Endothelial cell of umbilical vein (primary cell): ENCODE measurements around the gene REC8. TPM values are rescaled to one million over a fixed set of nuclear protein-coding genes. Genes with fewer than 3 reads are reported as not detected.

Experiments used
- BruUV-seq: library from RNA; stranded (reverse); fragments of 400-500 nt; replicated peaks from 2 replicates; lab custom pipeline; 2021; lab: Mats Ljungman, UMichigan
- CTCF ChIA-PET: fragments of 300-600, 350-600 bp; sonication (Branson Sonifier 250); formaldehyde crosslinking; loops from one replicate; lab custom pipeline; 2021; ENCODE audit warnings: antibody characterized with exemption, inconsistent platforms; lab: Charles Lee
- POLR2A ChIA-PET: fragments of 300-600, 350-600 bp; sonication (Branson Sonifier 250); formaldehyde crosslinking; loops from one replicate; lab custom pipeline; 2021; ENCODE audit warnings: antibody characterized with exemption, inconsistent platforms; lab: Charles Lee
- DNase-seq: peaks from one replicate; pipeline ENCODE4 v3.0.0-alpha.2; 2011; ENCODE audit warnings: low read depth, low spot score
- FAIRE-seq: peaks from 2 replicates; lab custom pipeline; 2011; peaks lifted over from hg19 to GRCh38; lab: Jason Lieb, UNC
- H2AFZ ChIP-seq: 2 replicates; pipeline ENCODE4 v1.6.0; 2012; ENCODE audit warnings: low read depth, low read length, control low read depth, inconsistent platforms
- H3K27ac ChIP-seq: 2 replicates; pipeline ENCODE4 v1.5.1; 2011; ENCODE audit warnings: low read depth, mild to moderate bottlenecking, control low read depth, low read length, moderate library complexity; ENCODE audit not compliant: insufficient read depth
- H3K27me3 ChIP-seq, 2 experiments: 2 replicates each; pipeline versions ENCODE4 v1.6.0 to v1.6.1; 2011; ENCODE audit warnings: low read length in 2 of 2, mixed read lengths in 1 of 2; ENCODE audit not compliant: control insufficient read depth in 2 of 2, insufficient read depth in 2 of 2
- H3K36me3 ChIP-seq, 2 experiments: 2 replicates in 1 of 2; 3 replicates in 1 of 2; pipeline ENCODE4 v1.5.1; 2011; ENCODE audit warnings: low read length in 2 of 2, mild to moderate bottlenecking in 1 of 2, moderate library complexity in 1 of 2; ENCODE audit not compliant: control insufficient read depth in 2 of 2, insufficient read depth in 2 of 2; ENCODE audit errors: extremely low read depth in 1 of 2
- H3K4me1 ChIP-seq: 3 replicates; pipeline ENCODE4 v1.5.1; 2011; ENCODE audit warnings: mild to moderate bottlenecking, low read length; ENCODE audit not compliant: control insufficient read depth, insufficient read depth; ENCODE audit errors: extremely low read depth
- H3K4me2 ChIP-seq: 2 replicates; pipeline ENCODE4 v1.6.1; 2011; ENCODE audit warnings: low read length, control low read depth, mixed read lengths; ENCODE audit not compliant: insufficient read depth
- H3K4me3 ChIP-seq, 3 experiments: fragments of 200-600 bp in 1 of 3; sonication (generic), shearing (Covaris generic) in 1 of 3; replicated peaks in 1 of 3; 2 replicates each; pipeline ENCODE4 v1.5.1; 2011 to 2016; ENCODE audit warnings: control low read depth in 3 of 3, low read length in 3 of 3, mild to moderate bottlenecking in 2 of 3, inconsistent platforms in 1 of 3, low read depth in 1 of 3, moderate library complexity in 1 of 3; ENCODE audit not compliant: insufficient read depth in 1 of 3
- H3K79me2 ChIP-seq: 2 replicates; pipeline ENCODE4 v1.6.0; 2012; ENCODE audit warnings: low read length, inconsistent platforms; ENCODE audit not compliant: control insufficient read depth, insufficient read depth
- H3K9ac ChIP-seq: replicated peaks from 2 replicates; pipeline ENCODE3; 2011; ENCODE audit warnings: low read length, control low read depth; ENCODE audit not compliant: insufficient read depth; ENCODE audit errors: extremely low read depth
- H3K9me1 ChIP-seq: replicated peaks from 3 replicates; pipeline ENCODE4 v1.6.0; 2011; ENCODE audit warnings: mild to moderate bottlenecking, low read length; ENCODE audit not compliant: control insufficient read depth, insufficient read depth; ENCODE audit errors: extremely low read depth
- H3K9me3 ChIP-seq: replicated peaks from 2 replicates; pipeline ENCODE4 v1.5.1; 2012; ENCODE audit warnings: low read length, inconsistent platforms; ENCODE audit not compliant: control insufficient read depth, insufficient read depth
- H4K20me1 ChIP-seq: replicated peaks from 2 replicates; pipeline ENCODE3; 2011; ENCODE audit warnings: mild to moderate bottlenecking, low read length; ENCODE audit not compliant: control insufficient read depth, insufficient read depth; ENCODE audit errors: extremely low read depth
- FOS ChIP-seq: IDR thresholded peaks from 2 replicates; pipeline ENCODE4 v1.6.1; 2011; ENCODE audit warnings: mild to moderate bottlenecking, low read length, moderate library complexity, borderline replicate concordance; ENCODE audit not compliant: insufficient read depth
- GATA2 ChIP-seq: IDR thresholded peaks from 2 replicates; pipeline ENCODE4 v1.7.0; 2011; ENCODE audit warnings: low read depth, mild to moderate bottlenecking, moderate library complexity, mixed read lengths, low read length; ENCODE audit not compliant: insufficient read length, insufficient read depth
- JUN ChIP-seq: IDR thresholded peaks from 2 replicates; pipeline ENCODE4 v1.6.1; 2011; ENCODE audit warnings: borderline replicate concordance, low read depth; ENCODE audit not compliant: insufficient read length, insufficient read depth
- MAX ChIP-seq: IDR thresholded peaks from 2 replicates; pipeline ENCODE4 v1.6.1; 2011; ENCODE audit not compliant: insufficient read depth, insufficient read length
- MYC ChIP-seq: IDR thresholded peaks from one replicate; pipeline ENCODE4 v1.6.1; 2011; ENCODE audit warnings: mild to moderate bottlenecking, low read depth, low read length
- POLR2A ChIP-seq: IDR thresholded peaks from 2 replicates; pipeline ENCODE4 v1.6.1; 2012; ENCODE audit warnings: low read depth, mild to moderate bottlenecking, control low read depth, low read length
- POLR2AphosphoS5 ChIP-seq: IDR thresholded peaks from 2 replicates; pipeline ENCODE4 v1.6.1; 2012; ENCODE audit warnings: low read depth, mild to moderate bottlenecking, control low read depth, low read length, moderate library complexity; ENCODE audit not compliant: insufficient read depth
- dilution Hi-C: fragments of 300-500 bp; cut with MboI; formaldehyde crosslinking; loops from one replicate; pipeline ENCODE4 v1.15.0; 2019; ENCODE audit warnings: low sequenced_read_pairs; ENCODE audit not compliant: extremely low pct_ligation_motif_present
- intact Hi-C: fragments of 100-400 bp; cut with micrococcal nuclease; formaldehyde crosslinking; loops from one replicate; pipeline ENCODE4 v1.10.0; 2022
- polyA plus RNA-seq, 4 experiments: library from polyadenylated mRNA; depleted of rRNA in 3 of 4; stranded (reverse) in 3 of 4; unstranded in 1 of 4; fragments of >200 nt; gene quantifications; 2 replicates each; pipeline versions ENCODE4 v1.2.1 to v1.2.3, GENCODE V29; 2011 to 2012; ENCODE audit warnings: missing spikeins in 1 of 4
- total RNA-seq: library from RNA; stranded (reverse); gene quantifications from 2 replicates; pipeline ENCODE4 v1.2.3, GENCODE V29; 2021

REC8 gene
- total and polyA plus RNA-seq, 2 donors (not counting 3 experiments of a cell fraction or from before 2014, with no cell fraction given) = 12.5 to 33.6 TPM

GRCh38 chr14:24135834-24136683, 35.8 kb upstream of the REC8 start, which contains the start of gene PSME1:
Gene PSME1, plus strand, starts transcription at chr14:24136194. Its CDS starts 69 bp downstream, at chr14:24136263.
- BruUV-seq = no TSS peak
- intact Hi-C loops = loop anchor here (1.0 kb wide), 3 partner anchors 11 to 41 kb away; partner anchors contain the start of genes DCAF11, NRL and RNF31
- Histone ChIP-seq H3K27me3 (no peaks in the 10 kb centered on the region), H3K27ac (peak within 1 kb of the TSS; percentile 54), H3K9me1 (no peaks in the 10 kb centered on the region), H3K9me3 (no peaks in the 10 kb centered on the region), H2AFZ (peak within 1 kb of the TSS; percentile 99), H3K4me2 (peak within 1 kb of the TSS; percentile 67), H3K79me2 (peaks cover 20% of the 10 kb centered on the region), H3K36me3 (peaks cover 6 to 19% of the 10 kb centered on the region in 2 experiments), H3K9ac (peak within 1 kb of the TSS; percentile 79), H3K4me3 (peak within 1 kb of the TSS; percentile 56 to 93 (median 90)), H3K4me1 (peaks cover 15% of the 10 kb centered on the region), H4K20me1 (no peaks in the 10 kb centered on the region)
- dilution Hi-C loops = no loop called here
- ChIA-PET CTCF (interaction anchor here (0.8 to 2.6 kb wide), 9 partner anchors 10 to 197 kb away, joined by 3 to 15 read pairs (median 9); partner anchors contain the start of genes DCAF11, IRF9, NRL and PSME2), POLR2A (interaction anchor here (1.2 to 1.5 kb wide), 2 partner anchors 11 to 21 kb away, joined by 8 to 10 read pairs; partner anchors contain the start of genes DCAF11, NRL, PSME2 and RNF31)
- DNase-seq (peak; percentile 92), FAIRE-seq (peak; percentile 94)
- TF ChIP-seq POLR2AphosphoS5 = peak; percentile 58
- TF ChIP-seq FOS = no peak
- no peak for TF ChIP-seq MYC
- peak; percentile 78 for TF ChIP-seq POLR2A
- TF ChIP-seq JUN = no peak
- TF ChIP-seq GATA2 = no peak
- no peak for TF ChIP-seq MAX
